Stimulated activated CD8-positive, alpha-beta memory T cell treated with anti-CD3 and anti-CD28 coated beads, Interleukin-12 subunit alpha, Interleukin-12 subunit beta, amount 100 ng/mL, for 24 hours (primary cell): ENCODE results near the gene SPP2.

Source experiments
- DNase-seq: peaks from one replicate; pipeline ENCODE4 v3.0.0-alpha.2; 2020; ENCODE audit errors: extremely low read depth

Gene SPP2

DNA sequence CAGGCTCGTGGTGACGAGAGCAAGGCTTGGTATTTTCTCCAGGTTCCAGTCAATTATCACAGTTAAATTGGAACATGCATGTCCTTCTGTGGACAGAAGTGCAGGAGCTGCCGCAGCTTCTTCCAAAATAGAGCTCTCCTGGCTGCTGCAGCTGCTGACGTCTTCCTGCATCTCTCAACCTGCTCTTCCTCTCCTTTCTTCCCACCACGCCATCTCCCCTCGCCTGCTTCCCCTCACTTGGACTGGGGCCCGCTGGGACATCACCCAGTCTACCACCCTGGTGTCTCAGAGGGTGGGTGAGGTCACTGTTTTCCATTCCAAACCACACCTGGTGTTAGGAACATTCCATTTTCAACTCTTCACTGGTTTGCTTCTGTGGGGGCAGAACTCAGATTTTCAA lies 41.4 kb downstream of the SPP2 start:
- DNase-seq, result no peak

DNA sequence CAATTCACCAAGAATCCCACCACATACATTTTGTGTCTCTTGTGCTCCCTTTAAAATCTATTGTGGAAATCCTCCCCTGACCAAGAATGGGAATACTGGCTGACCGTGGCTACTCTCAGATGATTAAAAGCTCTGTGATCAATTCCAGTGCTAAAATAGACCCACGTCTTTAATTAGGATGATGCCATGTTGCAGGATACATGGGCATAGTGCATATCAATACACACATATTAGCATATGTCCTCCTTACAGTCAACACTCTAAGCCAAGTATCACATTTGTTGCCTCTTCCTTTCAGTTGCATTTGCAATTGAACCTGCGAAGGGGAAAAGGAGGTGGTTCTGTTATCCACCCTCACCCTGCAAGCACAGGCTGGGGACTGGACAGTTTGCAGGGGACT lies 41.8 kb downstream of the SPP2 start:
- DNase-seq, result no peak

DNA sequence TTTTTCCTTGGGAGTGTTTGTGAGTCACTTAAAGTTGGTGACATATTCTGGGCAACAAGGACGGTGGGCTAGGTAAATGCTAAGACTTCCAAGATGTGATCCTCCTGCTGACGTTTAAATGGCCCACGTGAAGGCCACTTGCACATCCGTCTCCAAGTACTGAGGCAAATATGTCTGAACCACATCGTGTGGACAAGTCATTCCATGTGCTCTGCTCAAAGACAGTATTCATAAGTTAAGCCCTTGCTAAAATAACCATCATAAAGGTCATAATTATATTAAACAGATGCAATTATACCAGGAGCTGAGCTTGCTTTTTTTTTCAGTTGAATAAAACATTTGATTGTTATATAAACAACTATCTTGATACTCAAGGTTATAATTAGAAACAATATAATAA lies 44.8 kb downstream of the SPP2 start:
- DNase-seq, result no peak

DNA sequence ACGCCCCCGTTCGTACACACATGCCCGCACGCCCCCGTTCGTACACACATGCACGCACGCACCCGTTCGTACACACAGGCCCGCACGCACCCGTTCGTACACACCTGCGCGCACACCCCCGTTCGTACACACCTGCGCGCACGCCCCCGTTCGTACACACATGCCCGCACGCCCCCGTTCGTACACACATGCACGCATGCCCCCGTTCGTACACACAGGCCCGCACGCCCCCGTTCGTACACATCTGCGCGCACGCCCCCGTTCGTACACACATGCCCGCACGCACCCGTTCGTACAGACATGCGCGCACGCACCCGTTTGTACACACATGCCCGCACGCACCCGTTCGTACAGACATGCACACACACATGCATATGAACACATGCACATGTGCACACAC lies 45.7 kb downstream of the SPP2 start:
- no peak for DNase-seq

DNA sequence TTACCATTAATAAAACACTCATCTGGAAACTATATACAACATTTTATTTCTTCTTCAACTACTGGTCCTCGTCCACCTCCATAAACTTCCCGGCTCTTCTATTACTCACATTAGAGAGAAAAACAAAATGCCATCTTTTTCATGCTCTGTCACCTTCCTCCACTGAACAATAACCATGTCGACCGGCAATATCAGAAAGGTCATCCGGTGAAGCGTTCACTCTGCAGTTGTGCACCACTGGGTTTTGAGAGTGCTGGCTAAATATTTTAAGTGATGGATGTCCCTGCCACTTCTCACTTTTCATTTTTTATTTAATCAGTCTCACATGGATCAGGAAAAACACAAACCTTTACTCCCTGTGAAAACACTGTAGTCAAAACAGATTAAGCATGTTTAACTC lies 48.2 kb downstream of the SPP2 start:
- no peak for DNase-seq

DNA sequence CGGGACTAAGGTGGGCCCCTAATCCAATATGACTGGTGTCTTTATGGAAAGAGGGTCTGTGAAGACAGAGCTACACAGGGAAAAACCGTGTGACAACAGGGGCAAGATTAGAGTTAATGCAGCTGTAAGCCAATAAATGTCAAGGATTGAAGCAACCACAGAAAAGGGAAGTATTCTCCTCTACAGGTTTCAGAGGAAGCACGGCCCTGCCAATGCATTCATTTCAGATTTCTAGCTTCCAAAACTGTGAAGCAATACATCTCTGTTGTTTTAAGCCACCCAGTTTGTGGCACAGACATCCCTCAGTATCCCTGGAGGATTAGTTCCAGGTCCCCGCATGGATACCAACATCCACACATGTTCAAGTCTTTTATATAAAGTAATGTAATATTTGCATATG lies 48.8 kb downstream of the SPP2 start:
- no peak for DNase-seq

DNA sequence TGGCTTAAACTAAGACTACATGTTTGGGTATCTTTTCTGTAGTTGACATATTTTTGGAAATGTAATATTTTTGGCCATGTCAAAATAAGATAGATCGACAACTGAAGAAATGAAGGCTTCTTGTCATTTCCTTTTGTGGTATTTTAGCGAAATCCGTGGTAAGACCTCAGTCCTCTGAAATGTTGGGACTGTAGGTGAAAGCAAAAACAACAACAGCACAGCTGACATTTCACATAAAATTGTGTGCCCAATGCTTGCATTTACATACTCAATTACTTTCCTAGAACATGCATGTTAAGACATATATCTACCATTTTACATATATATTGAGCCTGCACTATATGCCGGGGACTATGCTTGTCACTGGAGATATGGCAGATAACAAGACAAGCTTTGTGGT lies 50.2 kb downstream of the SPP2 start:
- no peak for DNase-seq

DNA sequence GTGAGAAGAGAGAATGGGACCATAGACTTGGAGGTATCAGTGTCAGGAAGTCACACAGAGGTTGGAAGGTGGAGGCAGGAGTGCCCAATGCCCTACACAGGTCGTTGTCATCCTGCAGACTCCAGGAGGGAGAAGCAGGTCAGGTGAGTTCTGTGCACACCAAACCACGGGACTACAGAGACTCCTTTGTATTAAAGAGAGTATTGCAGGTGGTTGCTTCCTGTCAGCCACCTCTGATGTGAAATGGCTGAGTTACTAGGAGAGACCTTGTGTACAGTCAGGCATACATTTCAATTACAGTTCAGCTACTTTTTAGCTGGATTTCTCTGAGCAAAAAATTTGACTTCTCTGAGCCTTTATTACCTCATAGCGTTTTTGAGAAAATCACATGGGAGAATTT lies 51.6 kb downstream of the SPP2 start:
- no peak for DNase-seq

DNA sequence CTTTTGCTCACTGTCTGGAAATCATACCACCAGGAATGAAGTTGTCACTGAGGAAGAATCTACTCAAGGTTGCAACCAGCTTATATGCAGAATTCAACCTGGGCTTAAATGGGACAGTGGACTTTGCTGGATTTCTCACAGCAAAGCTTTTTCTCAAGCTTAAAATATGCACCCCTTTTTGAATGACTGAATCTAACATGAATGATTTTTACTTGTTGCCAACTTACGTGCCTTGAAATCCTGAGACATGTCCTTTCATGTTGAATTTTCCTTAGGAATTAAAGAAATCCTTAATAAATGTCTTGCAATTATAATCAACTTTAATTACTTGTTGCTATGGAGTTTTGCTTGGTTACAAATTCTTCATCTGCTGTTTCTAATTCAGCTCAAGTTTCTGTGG lies 57.4 kb downstream of the SPP2 start:
- no peak for DNase-seq

DNA sequence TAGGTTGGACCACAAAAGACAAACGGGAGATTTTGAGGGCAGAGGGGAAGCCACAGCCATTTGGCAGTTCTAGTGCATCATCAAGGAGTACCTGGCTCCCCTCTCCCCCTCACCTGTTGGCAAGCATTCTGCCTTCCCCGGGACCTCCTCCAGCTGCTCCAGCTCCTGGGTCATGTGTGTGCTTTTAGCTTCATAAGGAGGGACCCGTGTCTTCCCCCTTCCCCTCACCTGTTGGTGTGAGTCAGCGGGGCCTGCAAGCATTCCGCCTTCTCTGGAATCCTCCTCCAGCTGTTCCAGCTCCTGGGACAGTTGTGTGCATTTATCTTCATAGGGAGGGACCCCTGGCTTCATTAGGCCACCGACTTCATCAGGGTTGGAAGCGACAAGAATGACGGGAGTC lies 58.8 kb downstream of the SPP2 start:
- DNase-seq, result no peak

DNA sequence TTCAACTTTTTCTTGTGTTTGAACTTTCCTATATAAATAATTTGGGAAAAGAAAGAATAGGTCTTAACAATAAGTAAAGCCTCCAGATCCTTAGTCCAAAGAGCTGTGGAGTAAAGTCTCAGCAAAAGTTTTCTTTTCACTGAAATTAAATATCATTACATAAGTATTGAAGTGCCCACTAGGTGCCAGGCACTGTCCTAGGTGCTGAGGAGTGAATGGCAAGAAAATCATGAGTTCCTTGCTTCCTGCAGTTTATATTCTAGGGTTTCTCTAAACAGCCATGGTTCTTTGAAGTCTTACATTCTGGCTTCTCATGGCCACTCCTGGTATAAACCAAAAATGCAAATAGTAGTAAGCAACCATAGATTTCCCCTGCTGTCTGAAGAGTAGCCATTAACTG lies 59.7 kb downstream of the SPP2 start:
- no peak for DNase-seq

DNA sequence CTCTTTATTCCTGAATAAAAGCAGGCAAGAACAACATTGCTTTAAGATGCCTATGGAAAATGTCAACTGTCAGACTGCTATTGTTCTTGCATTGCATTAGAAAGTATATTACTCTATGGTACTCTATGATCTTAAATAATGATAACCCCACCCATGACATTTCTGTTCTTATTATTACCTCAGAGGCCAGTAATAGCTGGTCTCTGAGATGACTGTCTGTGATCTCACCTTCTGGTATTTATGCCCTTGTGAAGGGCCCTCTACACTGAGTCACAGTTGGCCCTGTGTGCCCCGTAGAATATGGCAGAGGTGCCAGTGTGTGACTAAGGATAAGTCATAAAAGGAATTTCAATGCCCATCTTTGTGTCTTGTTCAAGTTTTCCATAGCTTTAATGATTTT lies 61.0 kb downstream of the SPP2 start:
- DNase-seq, result no peak

DNA sequence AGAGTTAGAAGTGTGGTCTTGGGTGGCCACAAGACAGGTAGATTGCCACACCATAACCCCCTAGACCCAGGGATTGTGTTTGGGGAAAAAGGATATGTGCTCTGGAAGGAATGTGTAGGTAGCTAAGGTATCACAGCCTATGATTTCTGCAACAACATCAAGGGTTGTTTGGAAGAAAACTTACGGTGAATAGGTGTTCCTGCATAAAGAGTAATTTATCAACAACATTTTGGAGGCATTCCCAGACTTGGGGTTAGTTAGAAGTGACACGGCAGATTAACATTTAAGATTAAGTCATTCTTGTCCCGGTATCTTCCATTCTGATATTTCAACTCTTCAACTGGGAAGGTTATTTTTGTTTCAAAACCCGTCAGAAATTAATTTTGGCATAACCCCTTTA lies 65.5 kb downstream of the SPP2 start:
- DNase-seq, result no peak

DNA sequence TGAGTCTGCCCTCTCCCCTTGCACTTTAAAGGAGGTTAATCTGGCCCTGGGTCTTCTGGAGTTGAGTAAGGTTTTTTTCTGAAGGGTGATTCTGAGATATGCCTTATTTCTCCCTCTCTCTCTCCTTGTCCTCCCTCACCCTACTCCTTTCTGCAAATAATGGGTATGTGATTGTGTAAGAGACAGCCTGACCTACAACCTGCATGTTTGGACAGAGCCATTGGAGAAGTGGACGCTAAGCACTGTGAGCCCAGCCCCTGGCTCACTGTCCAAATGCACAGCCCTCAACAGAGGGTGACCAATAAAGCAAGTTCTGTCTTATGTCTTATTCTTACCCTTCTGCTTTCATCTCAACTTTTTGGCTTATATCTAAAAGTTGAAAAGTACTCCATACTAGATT lies 71.5 kb downstream of the SPP2 start:
- no peak for DNase-seq

DNA sequence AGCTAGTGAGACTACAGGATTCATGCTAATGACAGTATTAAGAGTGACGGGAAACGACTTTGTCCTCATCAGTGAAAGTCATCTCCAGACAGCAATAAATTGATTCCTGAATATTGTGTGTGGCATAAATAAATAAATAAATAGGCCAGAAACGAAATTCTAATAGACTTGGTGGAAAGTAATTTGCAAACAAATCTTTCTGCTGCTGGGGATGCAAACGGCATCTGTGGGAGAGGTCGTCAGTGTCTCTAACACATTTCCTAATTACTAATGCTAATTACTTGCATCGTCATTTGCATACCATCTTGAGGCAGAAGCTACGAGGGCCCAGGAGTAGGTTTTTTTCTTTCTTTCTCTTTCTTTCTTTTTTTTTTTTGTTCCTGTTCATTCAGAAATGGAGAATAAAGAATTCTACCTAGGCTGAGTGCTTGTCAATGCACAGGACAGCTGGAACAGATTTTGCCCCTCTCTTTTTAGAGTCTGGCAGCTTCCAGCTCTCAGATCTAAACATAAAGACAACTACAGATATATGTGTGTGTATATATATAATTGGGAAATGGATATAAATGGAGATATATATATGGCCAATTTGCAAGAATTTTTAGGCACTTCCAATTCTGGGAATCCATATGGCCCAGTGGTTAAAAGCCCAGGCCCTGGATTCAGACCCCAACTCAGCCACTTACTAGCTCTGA lies 75.1 kb downstream of the SPP2 start:
- no peak for DNase-seq

DNA sequence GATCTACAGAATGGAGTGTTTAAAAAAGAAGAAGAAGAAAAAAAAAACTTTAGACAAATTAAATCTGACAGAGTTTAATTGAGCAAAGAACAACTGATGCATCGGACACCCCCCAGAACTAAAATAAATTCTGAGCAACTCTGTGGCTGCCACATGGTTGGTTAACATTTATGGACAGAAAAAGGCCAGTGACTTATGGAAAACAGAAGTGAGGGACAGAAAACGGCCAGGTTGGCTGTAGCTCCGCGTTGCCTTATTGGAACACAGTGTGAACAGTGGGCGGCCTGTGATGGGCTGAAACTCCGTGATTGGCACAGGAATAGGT lies 75.6 kb downstream of the SPP2 start:
- DNase-seq, result no peak
